HG03342 (cell line): ENCODE measurements around the gene ATF6.
A peak's percentile ranks its signal among the peaks of the same experiment; 100 is the strongest.
"Not testable (repeated sequence)": the region's sequence is repeated elsewhere in the genome, so short reads cannot be mapped to it uniquely, and the experiment has no call there.

ENCODE experiments used
- ATAC-seq: cut with Tn5 transposase; IDR thresholded peaks from one replicate; pipeline ENCODE4 v1.9.1; 2021; ENCODE audit warnings: mild to moderate bottlenecking, moderate library complexity; ENCODE audit not compliant: unreplicated experiment

ATF6 gene

GRCh38 chr1:161773791-161774190, 7.7 kb downstream of the ATF6 start:
- no peak for ATAC-seq

- no peak for ATAC-seq
Observed at GRCh38 chr1:161777261-161777660, 11.1 kb downstream of the ATF6 start.

GRCh38 chr1:161778522-161778921, 12.4 kb downstream of the ATF6 start:
- ATAC-seq, result no peak

- no peak for ATAC-seq
Observed at GRCh38 chr1:161779393-161779792, 13.3 kb downstream of the ATF6 start.

GRCh38 chr1:161781995-161782394, 15.9 kb downstream of the ATF6 start:
- peak; percentile 57 for ATAC-seq

GRCh38 chr1:161782886-161783285, 16.8 kb downstream of the ATF6 start:
- ATAC-seq, result no peak

- ATAC-seq, result no peak
Observed at GRCh38 chr1:161784968-161785367, 18.8 kb downstream of the ATF6 start.

GRCh38 chr1:161787355-161787754, 21.2 kb downstream of the ATF6 start:
- ATAC-seq, result no peak

GRCh38 chr1:161790587-161791317, 24.6 kb downstream of the ATF6 start:
- ATAC-seq, result no peak

GRCh38 chr1:161791904-161792655, 26.0 kb downstream of the ATF6 start:
- ATAC-seq, result no peak

DNA sequence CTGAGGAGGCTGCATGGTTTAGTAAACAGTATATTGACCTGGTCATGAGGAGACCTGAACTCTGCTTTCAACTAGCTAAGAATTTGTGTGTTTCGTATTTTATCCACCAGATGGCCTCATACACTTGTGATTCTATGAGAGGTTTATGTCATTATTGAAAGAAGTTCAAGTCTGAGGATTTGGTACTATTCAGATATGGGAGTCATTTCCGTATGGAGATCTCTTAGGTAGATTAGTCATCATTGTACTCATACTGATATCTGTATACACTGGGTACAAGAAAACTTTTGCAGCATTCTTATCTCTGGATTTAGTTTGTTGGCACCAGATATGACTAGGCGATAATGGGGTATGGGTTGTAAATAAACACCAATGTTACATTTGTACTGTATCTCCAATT, 26.6 kb downstream of the ATF6 start:
- peak; percentile 86 for ATAC-seq

DNA sequence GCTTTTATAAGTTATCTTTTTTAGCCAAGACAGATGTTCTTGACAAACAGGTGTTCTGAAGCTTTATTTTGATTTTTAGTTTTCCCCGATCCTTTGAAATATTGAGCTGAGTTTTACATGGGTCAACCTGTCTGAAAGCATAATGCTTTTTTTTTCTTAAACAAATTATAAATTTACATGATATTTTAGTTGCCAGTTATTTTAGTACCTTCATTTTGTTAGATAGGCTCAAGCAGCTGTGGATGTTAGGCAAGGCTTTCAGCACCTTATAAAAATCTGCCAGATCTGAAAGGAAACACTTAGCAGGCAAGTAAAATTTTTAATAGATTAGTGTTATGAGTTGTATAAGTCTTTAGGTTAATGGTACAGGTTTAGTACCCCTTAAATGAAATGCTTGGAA, 33.7 kb downstream of the ATF6 start:
- ATAC-seq, result no peak

DNA sequence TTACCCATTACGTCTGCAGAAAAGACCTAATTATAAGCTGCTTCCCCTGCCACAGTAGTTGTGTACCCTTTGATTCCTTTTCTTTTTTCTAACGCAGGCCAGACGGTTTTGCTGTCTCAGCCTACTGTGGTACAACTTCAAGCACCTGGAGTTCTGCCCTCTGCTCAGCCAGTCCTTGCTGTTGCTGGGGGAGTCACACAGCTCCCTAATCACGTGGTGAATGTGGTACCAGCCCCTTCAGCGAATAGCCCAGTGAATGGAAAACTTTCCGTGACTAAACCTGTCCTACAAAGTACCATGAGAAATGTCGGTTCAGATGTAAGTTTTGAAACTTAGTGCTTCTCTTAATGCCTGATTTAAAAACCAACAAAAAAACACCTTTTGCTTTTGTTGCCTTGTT, 35.8 kb downstream of the ATF6 start:
- ATAC-seq, result no peak

- ATAC-seq, result no peak
Observed at GRCh38 chr1:161803181-161803580, 37.1 kb downstream of the ATF6 start.

- ATAC-seq, result no peak
Observed at GRCh38 chr1:161805399-161806197, 39.5 kb downstream of the ATF6 start.

GRCh38 chr1:161809202-161809601, 43.1 kb downstream of the ATF6 start:
- not testable (repeated sequence) for ATAC-seq

GRCh38 chr1:161809656-161810055, 43.5 kb downstream of the ATF6 start:
- not testable (repeated sequence) for ATAC-seq

DNA sequence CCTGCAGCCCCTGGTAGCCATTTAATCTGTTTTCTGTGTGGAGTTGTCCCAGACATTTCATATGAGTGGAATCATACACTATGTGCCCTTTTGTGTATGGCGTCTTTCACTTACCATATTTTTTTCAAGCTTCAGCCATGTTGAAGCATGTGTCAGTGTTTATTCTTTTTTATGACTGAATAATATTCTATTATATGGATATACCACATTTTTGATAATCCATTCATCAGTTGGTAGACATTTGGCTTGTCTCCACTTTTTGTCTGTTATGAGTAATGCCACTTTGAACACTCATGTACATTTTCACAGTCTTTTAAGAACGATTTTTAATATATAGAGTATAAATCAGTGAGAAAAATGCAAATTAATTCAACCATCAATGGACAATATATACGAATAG, 44.7 kb downstream of the ATF6 start:
- ATAC-seq, result no peak

DNA sequence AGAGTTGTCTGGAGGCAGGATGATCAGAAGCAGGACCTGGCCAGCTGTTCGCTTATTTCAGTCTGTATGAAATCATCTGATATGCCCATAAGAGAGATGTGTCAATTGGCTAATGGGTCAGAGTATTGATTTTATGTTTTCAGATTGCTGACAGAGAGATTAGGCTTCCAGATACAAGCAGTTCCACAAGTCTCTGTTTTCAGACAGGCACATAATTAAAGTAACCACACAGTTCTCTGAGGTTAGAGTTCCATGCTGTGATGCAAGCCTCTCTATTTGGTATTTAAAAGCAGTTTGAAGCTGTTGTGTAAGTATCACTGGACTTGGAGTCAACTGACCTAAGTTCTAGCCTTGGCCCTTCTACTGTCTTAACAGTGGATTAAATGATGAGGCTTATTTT, 50.1 kb downstream of the ATF6 start:
- no peak for ATAC-seq

DNA sequence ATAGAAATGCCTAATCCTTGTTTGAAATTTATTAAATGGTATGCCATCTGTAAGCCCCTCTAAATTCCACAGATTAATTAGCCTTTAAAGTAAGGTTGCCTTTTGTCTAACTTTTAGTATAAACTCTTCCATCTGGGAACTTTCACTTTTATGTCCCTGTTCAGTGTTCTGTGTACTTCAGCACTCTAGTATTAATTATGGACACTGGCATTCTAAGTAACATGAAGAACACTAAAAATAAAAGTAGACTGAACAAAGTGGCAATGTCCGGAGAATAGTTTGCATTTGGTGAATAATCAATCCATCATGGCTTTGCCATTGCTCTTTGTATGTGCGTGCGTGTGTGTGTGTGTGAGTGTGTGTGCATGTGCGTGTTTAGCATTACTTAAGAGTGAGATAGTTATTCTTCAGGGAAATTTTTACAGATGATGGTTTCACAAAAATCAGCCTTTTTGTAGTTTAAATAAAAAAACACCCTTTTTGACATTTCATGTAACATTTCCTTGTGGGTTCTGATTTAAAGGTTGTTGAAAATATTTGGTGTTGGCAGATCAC, 51.1 kb downstream of the ATF6 start:
- ATAC-seq, result no peak

DNA sequence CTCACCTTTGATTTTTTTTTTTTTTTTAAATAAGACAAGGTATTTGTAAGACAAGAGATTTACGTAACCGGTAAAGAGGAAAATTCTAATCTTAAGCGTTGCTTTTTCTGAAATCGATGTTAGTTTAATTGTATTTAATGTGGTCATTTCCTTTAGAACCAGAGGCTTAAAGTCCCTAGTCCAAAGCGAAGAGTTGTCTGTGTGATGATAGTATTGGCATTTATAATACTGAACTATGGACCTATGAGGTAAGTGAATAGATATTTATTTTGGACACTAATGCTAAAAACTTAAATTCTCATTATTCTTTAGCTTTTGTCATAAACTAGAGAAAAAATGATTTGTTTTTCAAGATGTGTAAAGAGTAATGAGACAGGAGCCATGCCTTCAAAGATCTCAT, 54.8 kb downstream of the ATF6 start:
- no peak for ATAC-seq
